Head of caudate nucleus (tissue), 42 donors: Measurements from ENCODE around the gene TBC1D16.
"Not testable (repeated sequence)": the region's sequence is repeated elsewhere in the genome, so short reads cannot be mapped to it uniquely, and the experiment has no call there.

Source experiments
- DNase-seq, 42 donors: peaks; one replicate each; pipeline versions ENCODE4 v3.0.0 to v3.0.0-alpha.2; 2020 to 2021; ENCODE audit warnings: mixed read lengths in 7 of 42
- intact Hi-C: fragments of 100-400 bp; cut with DNase I; formaldehyde crosslinking; loops from one replicate; pipeline ENCODE4 v1.15.0; 2022

The TBC1D16 gene

DNA sequence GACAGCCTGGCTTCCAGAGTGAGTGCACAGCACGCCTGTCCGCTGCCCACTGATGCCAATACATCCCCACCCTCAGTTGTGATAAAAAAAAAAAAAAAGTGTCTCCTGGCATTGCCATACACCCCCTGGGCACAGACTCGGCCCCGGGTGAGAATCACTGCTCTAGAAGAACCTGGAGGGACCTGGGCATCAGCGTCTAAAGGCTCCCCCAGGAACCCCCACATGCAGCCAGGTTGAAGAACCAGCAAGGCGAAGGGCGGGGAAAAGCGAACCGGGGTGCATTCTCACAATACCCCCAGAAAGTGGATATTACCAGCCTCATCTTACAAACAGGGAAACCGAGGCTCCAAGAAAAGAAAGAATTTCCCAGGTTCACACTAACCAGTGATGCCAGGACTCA lies 27.7 kb downstream of the TBC1D16 start:
- no peak for DNase-seq
- intact Hi-C loops: no loop called here

DNA sequence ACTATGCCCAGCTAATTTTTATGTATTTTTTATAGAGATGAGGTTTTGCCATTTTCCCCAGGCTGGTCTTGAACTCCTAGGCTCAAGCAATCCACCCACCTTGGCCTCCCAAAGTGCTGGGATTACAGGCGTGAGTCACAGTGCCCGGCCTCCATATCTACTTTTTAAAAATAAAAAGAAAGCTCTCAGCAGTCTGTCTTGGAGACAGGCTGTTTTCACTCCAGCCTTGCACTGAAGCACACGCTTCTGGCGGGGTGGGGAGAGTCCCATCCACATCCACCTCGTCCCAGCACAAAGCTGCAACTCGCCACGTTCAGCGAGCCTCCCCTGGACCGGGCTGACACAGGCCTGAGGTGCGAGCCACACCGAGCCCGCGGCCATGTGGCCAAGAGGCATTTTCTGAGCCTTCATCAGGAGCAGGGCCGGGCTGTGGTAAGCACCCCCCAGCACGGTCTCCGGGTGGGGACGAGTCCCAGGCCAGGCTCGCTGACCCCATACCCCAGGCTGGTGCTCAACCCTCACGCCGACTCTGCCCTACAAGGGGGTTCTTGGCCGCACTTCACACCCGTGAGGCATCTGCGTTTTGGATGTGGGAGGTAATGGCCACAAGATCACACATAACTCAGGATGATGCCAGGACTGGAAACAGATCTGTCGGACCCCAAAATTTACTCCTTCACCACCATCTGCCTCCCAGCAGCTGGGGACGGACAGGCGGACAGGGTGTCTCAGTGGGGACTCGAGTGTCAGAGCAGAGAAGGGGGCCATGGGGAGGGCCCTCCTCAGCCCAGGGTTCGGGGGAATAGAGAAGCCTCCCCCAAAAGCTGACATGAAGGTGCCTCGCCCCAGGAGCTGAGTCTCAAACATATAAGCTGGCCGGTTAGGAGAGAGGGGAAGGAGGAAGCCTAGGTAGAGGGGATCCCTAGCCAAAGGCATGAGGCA lies 28.6 kb downstream of the TBC1D16 start:
- DNase-seq: peak in 1 of 42 donors; percentile 5
- intact Hi-C loops: no loop called here

DNA sequence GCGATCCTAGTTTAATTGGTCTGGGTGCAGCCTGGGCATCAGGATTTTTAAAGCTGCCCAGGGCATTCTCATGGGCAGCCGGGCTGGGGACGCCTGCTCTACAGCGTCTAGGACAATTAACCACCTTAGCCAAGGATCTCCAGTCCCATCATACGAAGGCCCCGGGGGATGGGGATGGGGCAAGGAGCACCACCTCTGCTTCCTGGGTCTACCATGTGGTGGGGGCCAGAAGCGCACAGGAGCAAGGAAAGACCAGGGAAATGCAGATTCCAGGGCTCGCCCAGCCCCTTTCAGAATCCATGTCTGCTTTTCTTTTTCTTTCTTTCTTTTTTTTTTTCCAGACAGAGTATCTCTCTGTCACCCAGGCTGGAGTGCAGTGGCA lies 29.3 kb downstream of the TBC1D16 start:
- intact Hi-C loops: no loop called here
- peak in 1 of 42 donors; percentile 4 for DNase-seq

DNA sequence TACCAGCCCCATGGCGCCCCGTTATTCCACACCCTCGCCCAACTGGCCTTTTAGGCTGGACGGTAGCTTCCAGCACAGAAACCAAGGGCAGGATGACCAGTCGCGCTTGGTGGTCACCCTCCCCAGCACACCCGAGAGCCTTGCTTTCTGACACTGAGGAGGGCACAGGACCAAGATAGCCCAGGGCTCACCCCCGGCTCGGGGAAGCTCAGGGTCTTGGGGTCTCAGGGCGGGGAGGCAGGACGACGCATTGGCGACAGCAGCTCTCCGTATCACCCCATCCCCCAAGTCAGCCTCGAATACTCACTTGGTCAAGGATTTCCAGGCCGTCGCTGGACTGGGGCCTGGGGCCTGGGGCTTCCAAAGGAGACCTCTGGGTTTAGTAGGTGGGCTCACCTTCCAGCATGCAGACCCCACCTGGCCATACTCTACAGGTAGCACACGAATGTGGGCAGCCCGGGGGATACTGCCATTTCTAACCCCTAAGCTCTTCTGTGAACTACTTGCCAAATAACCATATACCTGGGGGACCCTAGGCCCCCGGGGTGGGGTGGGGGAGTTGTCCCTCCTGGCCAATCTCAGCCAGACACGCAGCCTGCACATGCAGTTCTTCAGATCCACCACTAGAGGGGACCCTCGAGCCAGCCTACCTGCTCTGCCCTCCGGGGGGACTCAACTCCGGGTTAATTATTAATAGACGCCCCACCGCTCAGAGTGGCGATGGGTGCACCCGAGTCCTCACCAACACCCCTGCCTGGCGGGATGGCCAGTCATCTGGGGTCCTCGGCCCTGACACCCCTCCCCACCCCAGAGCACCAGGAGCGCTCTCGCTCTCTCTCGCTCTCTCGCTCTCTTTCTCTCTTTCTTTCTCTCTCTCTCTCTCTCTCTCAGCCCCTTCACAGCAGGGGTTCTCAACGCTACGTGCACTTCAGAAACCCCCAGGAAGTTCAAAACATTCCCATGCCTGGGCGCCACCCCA lies 30.0 kb downstream of the TBC1D16 start:
- intact Hi-C loops: no loop called here
- DNase-seq: peak in 39 of 42 donors; percentile 14 to 79 (median 50)

DNA sequence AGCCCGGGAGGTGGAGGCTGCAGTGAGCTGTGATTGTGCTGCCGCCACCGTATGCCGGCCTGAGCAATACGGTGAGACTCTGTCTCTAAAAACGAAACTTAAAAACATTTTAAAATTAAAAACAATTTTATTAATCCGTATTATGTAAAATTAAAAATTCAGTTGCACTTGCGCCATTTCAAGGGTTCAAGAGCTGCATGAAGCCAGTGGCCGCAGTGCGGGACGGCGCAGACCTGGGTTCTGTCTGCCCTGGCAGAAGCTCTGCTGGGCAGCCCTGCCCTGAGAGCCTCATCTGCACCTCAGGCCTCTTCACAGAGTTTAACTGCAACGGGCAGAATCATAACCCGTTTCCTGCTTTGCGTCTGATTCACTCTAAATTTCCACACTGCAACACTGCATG lies 31.7 kb downstream of the TBC1D16 start:
- intact Hi-C loops: no loop called here
- DNase-seq: peak in 1 of 42 donors; percentile 2

DNA sequence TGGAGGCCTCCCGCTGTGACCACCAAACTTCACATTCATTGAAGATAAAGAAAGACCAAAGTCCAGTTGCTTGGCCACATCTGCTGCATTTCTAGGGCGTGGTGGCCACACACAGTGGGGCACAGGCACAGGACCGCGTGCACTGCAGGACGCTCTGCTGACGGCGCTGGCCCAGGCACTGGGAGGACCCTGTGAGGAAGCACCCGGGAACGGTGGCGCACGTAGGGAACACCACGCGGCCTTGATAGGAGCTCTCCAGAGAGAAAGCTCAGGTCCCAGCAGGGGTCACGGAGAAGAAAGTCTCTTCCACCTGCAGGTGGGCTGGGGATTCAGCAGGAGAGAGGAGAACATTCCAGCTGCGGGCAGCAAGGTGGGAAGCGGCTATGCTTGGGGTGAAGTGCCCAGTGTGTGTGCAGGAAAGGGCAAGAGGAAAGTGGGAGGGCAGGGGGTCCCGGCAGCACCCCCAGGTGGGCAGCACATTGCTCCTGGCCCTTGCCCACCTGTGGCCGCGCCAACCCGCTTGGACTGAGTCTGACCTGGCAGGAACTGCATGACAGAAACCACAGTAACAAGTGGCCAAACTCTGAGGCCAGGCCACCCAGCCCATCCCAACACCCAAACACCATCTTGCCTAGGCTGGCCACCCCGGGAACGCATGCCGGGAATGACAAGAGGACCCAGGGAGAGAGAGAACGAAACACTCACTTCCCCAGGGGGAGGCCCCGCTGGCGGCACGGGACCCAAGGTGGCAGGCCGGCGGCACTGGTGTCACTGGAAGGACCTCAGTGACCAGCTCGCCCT lies 32.8 kb downstream of the TBC1D16 start:
- DNase-seq: peak in 1 of 42 donors; percentile 2
- intact Hi-C loops: no loop called here

DNA sequence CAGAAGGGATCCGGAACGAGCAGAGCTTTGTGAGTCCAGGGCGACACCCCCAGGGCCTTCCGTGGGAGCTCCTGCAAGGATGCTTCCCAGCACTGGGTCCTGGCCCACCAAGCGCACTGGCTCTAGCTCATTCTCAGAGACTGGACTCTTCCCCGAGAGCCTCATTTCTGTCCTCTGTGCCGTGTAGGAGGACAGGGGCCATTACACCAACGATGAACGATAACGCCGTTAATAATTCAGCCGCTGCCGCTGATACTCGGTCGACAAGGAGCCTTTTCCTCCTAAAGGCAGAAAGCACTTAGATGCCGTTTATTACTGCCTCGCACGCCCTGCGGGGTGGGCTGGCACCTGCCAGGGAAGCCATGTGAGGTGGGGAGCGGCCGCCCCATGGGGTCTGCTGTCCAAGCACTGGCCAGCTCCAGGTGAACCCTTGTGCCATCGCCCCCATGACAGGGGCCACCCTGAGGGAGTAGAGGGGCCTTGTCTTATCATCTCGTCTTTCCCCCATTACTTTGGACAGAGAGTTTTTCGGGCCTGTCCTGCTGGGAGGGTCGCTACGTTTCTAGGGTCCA lies 33.5 kb downstream of the TBC1D16 start:
- no peak for DNase-seq
- intact Hi-C loops: no loop called here

DNA sequence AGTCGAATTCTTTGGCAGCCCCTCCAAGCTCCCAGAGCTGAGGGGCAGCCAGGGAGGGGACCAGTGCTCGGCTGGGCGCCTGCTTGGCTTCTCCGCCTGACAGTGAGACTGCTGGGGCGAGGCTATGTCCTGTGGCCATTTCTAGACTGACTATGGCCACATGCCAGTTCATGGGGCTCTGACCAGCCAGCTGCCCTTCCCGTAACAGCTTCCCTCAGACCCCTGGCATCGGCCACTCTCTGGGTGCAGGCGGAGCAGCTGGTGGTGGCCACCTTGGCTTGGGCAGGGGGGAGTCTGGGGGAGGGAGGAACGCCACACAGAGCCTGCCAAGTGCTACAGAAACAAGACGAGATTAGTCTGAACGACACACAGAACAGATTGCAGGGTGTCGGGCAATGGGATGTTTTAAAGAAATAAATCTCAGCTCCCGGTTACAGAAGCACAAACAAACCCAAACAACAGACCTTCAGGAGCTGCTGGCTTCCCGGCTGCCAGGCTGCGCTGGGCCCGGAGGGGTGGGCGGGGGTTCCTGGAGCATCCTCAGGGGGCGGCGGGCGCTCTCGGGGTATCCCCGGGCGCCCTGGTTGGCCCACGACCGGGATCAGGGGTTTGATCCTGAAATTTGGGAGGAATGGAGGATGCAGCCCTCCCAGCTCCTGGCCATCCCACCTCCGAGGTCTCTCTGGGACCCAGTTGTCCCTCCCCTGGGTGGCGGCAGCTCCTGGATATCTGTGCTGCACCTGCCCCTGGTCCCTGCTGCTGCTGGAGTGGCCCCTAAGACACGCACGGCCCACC lies 34.5 kb downstream of the TBC1D16 start:
- intact Hi-C loops: no loop called here
- DNase-seq: peak in 1 of 42 donors; percentile 51

DNA sequence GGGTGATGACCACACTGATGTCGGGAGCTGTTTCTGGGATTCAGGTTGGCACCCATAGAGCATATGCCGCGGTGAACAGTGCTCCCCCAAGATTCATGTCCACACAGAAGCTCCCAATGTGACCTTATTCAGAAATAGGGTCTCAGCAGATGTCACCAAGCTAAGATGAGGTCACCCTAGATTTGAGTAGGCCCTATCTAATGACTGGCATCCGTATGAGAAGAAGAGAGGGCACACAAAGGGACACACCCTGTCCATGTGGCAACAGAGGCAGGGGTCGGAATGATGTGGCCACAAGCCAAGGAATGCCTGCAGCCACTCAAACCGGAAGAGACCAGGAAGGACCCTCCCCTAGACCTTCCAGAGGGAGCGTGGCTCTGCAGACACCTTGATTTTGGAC lies 35.5 kb downstream of the TBC1D16 start:
- intact Hi-C loops: no loop called here
- no peak for DNase-seq

DNA sequence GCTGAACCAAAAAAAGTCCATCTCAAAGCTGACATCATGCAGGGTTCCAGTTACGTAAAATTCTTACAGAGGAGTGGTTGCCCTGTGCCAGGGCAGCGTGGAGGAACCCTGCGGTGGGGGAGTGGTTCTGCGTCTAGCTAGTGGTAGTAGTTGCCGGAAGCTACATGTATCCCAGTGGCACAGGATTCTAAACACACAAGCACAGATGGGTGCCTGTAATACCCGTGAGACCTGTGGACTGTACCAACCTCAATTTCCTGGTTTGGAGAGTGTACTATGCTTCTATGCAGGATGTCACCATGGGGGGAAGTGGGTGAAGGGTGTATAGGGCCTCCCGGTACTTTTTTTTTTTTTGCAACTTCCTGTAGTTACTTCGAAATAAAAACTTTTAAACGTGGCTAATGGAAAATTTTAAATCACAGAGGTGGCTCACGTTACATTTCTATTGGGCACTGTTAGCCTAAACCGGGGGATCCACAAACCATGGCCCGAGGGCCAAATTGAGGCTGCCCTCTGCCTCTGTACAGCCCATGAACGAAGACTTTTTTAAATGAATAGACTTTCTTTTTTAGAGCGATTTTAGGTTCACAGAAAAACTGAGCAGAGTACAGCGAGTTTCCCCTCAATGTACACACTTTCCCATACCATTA lies 38.5 kb downstream of the TBC1D16 start:
- no peak for DNase-seq
- intact Hi-C loops: no loop called here

DNA sequence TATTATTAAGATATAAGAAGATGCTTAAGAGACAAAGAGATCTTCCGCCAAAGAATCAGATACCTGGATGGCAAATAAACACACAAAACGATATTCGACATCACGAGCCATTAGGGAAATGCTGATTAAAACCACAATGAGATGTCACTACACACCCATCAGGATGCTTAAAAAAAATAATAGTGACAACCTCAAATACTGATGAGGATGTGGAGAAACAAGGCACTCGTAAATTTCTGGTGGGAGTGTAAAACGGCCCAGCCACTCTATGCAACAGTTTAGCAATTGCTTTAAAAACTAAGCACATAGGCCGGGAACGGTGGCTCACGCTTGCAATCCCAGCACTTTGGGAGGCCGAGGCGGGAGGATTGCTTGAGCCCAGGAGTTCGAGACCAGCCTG lies 39.4 kb downstream of the TBC1D16 start:
- intact Hi-C loops: no loop called here
- DNase-seq: no peak

DNA sequence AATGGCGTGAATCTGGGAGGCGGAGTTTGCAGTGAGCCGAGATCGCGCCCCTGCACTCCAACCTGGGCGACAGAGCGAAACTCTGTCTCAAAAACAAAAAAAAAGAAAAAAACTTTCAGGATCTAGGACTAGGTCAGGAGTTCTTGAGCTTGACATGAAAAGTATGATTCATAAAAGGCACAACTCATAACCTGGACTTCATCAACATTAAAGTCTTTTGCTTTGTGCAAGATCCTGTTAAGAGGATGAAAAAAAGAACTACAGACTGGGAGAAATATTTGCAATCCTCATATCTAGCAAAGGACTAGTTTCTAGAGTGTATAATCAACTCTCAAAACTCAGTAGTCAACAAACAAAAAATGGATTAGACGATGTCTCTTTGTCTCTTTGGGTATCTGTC lies 40.0 kb downstream of the TBC1D16 start:
- intact Hi-C loops: no loop called here
- DNase-seq: no peak

DNA sequence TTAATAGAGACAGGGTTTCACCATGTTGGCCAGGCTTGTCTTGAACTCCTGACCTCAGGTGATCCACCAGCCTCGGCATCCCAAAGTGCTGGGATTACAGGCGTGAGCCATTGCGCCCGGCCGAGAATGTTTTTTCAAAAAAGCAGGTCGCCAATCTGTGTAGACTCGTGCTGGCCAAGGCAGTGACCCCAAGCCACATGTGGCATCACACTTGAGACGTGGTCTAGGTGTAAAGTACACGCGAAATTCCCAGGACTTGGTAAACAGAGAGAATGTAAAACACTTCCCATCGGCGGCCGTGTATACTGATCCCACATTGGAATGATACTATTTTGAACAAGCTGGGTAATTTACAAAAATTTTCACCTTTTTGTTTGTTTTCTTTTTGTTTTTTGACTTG lies 41.1 kb downstream of the TBC1D16 start:
- DNase-seq: no peak
- intact Hi-C loops: loop anchor here (5.0 kb wide), 2 partner anchors 152 to 202 kb away; no protein-coding TSS in a partner anchor

DNA sequence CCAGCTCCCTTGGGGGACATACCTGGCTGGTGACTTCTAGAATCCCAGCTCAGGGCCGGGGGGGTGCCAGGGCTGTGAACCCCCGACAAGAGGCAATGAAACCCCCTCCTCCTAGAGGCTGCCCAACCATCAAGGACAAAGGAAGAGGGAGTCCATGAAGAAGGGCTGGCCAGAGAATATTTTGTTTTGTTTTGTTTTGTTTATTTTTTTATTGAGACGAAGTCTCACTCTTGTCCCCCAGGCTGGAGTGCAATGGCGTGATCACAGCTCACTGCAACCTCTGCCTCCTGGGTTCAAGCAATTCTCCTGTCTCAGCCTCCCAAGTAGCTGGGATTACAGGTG lies 41.5 kb downstream of the TBC1D16 start:
- intact Hi-C loops: loop anchor here (5.0 kb wide), 2 partner anchors 152 to 202 kb away; no protein-coding TSS in a partner anchor

DNA sequence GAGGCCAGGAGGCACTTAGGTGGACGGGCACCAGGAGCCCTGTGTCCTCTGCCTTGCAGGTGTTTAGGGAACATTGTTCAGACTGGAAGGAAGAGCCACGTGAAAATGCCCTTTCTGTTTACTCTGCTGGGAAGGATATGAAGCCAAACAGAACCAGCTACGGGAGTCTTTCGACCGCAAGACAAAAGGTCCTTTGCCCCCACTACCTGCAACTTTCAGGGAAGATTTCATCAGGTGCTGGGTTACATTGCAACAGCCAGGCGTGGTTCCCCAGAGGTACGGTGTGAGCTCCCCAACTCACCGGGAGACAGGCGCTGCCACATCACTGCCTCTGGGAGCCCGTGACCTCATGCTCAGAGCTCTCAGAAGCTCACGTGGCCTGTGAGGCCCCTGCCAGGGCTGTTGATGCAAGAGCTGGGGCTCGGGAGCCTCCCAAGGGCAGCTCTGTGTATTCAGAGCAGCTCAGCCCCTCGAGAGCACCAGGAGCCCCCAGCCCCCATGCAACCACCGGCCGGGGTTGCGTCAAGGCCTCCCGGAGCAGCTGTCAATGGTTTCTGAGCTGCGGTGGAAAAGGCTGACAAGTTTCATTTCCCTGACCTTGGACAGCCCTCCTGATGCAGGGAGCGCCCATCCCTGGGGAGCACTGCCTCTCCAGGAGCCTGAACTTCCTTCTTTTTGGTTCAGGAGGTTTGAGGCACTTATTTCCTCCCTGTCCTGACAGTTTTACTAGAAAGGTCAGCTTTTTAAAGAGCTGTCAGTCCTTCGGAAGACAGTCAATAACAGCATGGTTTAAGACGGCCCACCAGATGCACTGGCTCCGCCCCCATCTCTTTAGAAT lies 42.1 kb downstream of the TBC1D16 start:
- intact Hi-C loops: loop anchor here (5.0 kb wide), 2 partner anchors 151 to 201 kb away; no protein-coding TSS in a partner anchor
- DNase-seq: peak in 30 of 42 donors; percentile 27 to 79 (median 47)

More for the DNA sequence above, 41.5 kb downstream of the TBC1D16 start:
- DNase-seq: not testable (repeated sequence)
